ENCODE data around the gene HNRNPA1.

DNA sequence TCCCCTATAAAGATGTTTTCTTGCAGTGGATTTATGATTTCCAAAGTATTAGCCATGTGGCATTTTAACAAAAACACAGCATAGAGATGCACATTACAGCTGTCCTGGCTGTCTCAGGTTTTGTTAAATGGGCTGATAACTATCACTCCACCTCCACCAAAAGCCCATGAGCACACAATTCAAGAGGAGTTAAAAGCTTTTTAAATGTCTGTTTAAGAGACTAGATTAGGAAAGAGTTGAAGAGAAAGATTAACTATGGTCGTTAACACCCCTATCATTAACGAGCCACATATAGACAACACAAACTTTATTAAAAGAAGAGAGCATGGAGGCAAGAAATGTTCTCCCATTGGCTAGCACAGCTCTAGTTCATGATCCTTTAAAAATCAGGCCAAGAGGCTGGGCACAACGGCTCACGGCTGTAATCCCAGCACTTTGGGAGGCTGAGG is 15.1 kb upstream of the HNRNPA1 start:
- TF ChIP-seq, protein P1, sequence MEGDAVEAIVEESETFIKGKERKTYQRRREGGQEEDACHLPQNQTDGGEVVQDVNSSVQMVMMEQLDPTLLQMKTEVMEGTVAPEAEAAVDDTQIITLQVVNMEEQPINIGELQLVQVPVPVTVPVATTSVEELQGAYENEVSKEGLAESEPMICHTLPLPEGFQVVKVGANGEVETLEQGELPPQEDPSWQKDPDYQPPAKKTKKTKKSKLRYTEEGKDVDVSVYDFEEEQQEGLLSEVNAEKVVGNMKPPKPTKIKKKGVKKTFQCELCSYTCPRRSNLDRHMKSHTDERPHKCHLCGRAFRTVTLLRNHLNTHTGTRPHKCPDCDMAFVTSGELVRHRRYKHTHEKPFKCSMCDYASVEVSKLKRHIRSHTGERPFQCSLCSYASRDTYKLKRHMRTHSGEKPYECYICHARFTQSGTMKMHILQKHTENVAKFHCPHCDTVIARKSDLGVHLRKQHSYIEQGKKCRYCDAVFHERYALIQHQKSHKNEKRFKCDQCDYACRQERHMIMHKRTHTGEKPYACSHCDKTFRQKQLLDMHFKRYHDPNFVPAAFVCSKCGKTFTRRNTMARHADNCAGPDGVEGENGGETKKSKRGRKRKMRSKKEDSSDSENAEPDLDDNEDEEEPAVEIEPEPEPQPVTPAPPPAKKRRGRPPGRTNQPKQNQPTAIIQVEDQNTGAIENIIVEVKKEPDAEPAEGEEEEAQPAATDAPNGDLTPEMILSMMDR (IDR thresholded peaks at IDR 0.05; ENCODE audit: borderline replicate concordance, extremely low read depth, low read length, poor library complexity, severe bottlenecking): no peak
- TF ChIP-seq EZH2 (IDR thresholded peaks at IDR 0.05; ENCODE audit: borderline replicate concordance, low read depth, low read length, severe bottlenecking): no peak
